ENCODE results near the gene IPP. TPM values are rescaled to one million over a fixed set of nuclear protein-coding genes. Genes with fewer than 3 reads are reported as not detected.

Gene IPP
- total and polyA plus RNA-seq, 2 of the 8 experiments (the other 6 are each of a cell fraction or from before 2014, with no cell fraction given): 1.4 to 5.6 TPM

DNA sequence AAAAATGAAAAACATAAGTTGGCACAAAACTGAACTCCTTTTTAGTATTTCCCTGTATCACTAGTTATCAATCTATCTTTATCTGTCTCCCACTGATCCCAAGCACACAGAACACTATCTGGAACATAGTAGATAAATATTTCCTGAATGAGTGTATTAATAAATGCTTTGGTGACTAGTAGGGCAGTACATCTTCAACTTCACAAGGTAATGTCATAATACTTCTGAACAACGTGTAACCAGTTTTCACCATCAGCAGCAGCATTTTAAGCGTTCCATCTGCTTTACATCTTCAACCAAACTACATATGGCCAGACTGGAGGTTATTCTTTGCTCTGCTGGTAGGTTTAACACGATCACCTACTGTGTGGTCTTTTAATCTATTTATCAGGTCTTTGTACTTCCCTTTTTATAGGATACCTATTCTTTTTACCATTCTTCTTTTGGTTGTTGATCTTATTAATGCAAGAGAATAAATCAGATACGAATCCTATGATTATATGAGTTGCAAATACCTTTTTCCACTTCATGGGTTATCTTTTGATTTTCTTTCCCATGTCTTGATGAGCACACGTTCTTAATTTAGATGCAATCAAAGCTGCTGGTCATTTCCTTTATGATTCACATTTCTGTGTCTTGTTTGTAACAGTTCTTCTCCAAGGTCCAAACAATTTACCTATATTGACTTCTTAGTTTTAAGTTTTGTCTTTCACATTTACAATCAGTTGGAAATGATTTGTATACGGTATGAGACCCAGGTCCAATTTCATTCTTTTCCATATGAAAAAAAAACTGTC is 80.4 kb downstream of the IPP start:
- Histone ChIP-seq H3K79me1 (ENCODE audit: low read depth, low read length) (peaks cover 12% of the 10 kb centered on the region; the same call in 1 of the 2 replicates), H4K91ac (replicated peaks; ENCODE audit: insufficient read length, low read length) (no peak overlapping the region), H3K27ac (ENCODE audit: low read depth, low read length) (no peak overlapping the region), H4K5ac (ENCODE audit: insufficient read length, low read depth, low read length) (no peak overlapping the region), H3K36me3 (ENCODE audit: control insufficient read depth in 2 of 4, insufficient read depth in 4 of 4, low read length in 3 of 4) (no peaks in the 10 kb centered on the region; a peak in 2 of 8 replicates), H3K9ac (replicated peaks in 1 of 4; ENCODE audit: extremely low read depth in 1 of 4, low read depth in 3 of 4, low read length in 3 of 4) (no peak overlapping the region), H3K4me3 (ENCODE audit: extremely low read depth in 1 of 4, insufficient read depth in 2 of 4, low read depth in 3 of 4, low read length in 4 of 4) (no peak overlapping the region), H3K23me2 (ENCODE audit: low read depth, low read length) (no peaks in the 10 kb centered on the region), H3K79me2 (ENCODE audit: control insufficient read depth in 1 of 2, insufficient read depth in 2 of 2, low read length in 2 of 2) (peaks cover 55 to 98% of the 10 kb centered on the region in 2 experiments), H3K4me2 (ENCODE audit: insufficient read depth in 1 of 2, low read depth in 2 of 2, low read length in 2 of 2) (no peak overlapping the region), H3K4me1 (replicated peaks in 1 of 4; ENCODE audit: control insufficient read depth in 3 of 4, insufficient read depth in 4 of 4, low read length in 3 of 4) (no peaks in the 10 kb centered on the region), H2AFZ (ENCODE audit: low read length) (no peak overlapping the region), H4K20me1 (replicated peaks in 1 of 2; ENCODE audit: control insufficient read depth in 1 of 2, insufficient read depth in 2 of 2, low read length in 2 of 2) (peaks cover 24 to 27% of the 10 kb centered on the region in 2 experiments), H3K4ac (replicated peaks; ENCODE audit: insufficient read length, low read depth, low read length) (no peak overlapping the region), H3K23ac (ENCODE audit: insufficient read length) (no peak overlapping the region), H3K14ac (ENCODE audit: insufficient read length) (no peak overlapping the region), H2AK5ac (ENCODE audit: low read depth, low read length) (no peak overlapping the region), H2BK12ac (ENCODE audit: low read depth, low read length) (no peak overlapping the region), H2BK5ac (ENCODE audit: low read depth, low read length) (no peak overlapping the region), H3K9me3 (ENCODE audit: insufficient read depth in 2 of 2, low read depth in 1 of 2, low read length in 1 of 2) (no peaks in the 10 kb centered on the region), H3K27me3 (replicated peaks in 1 of 4; ENCODE audit: control insufficient read depth in 3 of 4, extremely low read depth in 1 of 4, insufficient read depth in 3 of 4, low read length in 3 of 4) (no peaks in the 10 kb centered on the region), H4K8ac (ENCODE audit: extremely low read depth, insufficient read depth, low read length) (no peak overlapping the region), H3K18ac (ENCODE audit: extremely low read depth, low read length) (no peak overlapping the region), H3K56ac (replicated peaks; ENCODE audit: insufficient read length, low read depth, low read length) (no peak overlapping the region), H2BK120ac (replicated peaks; ENCODE audit: low read depth, low read length) (no peak overlapping the region), H2BK15ac (ENCODE audit: low read length) (no peak overlapping the region), H2BK20ac (ENCODE audit: low read length) (no peak overlapping the region)
- 90% methylated on average over 6 of the region's 6 CpGs; no CpG with 5 or more reads in 1 of the 2 experiments for WGBS, 2 experiments (ENCODE audit: extremely low coverage in 1 of 2, insufficient coverage in 1 of 2, insufficient read length in 1 of 2, insufficient replicate concordance in 2 of 2, low coverage in 1 of 2, low lambda C conversion rate in 2 of 2, missing lambda C conversion rate in 1 of 2)
- FAIRE-seq: no peak
- DNase-seq (ENCODE audit: low read depth in 1 of 2, low spot score in 2 of 2): no peak
- ChIA-PET CTCF (ENCODE audit: partially characterized antibody) (no interaction called here), POLR2A (ENCODE audit: partially characterized antibody) (interaction anchor here (0.7 to 1.6 kb wide), 5 partner anchors 9 to 134 kb away, joined by 3 to 6 read pairs (median 3); partner anchors contain the start of gene GPBP1L1)
- TF ChIP-seq RAD21 (IDR thresholded peaks at IDR 0.05 in 1 of 2, conservative IDR thresholded peaks at IDR 0.05 in 1 of 2; ENCODE audit: low read depth in 2 of 2, low read length in 2 of 2): no peak
- no peak for TF ChIP-seq ASH2L (IDR thresholded peaks at IDR 0.05; ENCODE audit: low read length)
- no peak for TF ChIP-seq YY1 (IDR thresholded peaks at IDR 0.05; ENCODE audit: low read depth, low read length)
- no peak for TF ChIP-seq SIX5 (IDR thresholded peaks at IDR 0.05; ENCODE audit: low read depth, low read length)
- no peak for TF ChIP-seq SRF (IDR thresholded peaks at IDR 0.05; ENCODE audit: low read depth, low read length)
- TF ChIP-seq RFX5 (IDR thresholded peaks at IDR 0.05; ENCODE audit: borderline replicate concordance, low read depth, low read length): no peak
- no peak for TF ChIP-seq MAFK (IDR thresholded peaks at IDR 0.05; ENCODE audit: low read depth, low read length)
- TF ChIP-seq RNF2 (IDR thresholded peaks at IDR 0.05; ENCODE audit: borderline replicate concordance, low read depth, low read length, missing control alignments, poor library complexity, severe bottlenecking): no peak
- TF ChIP-seq ZNF274 (IDR thresholded peaks at IDR 0.05; ENCODE audit: borderline replicate concordance, extremely low read depth, low read length): no peak
- TF ChIP-seq SP2 (IDR thresholded peaks at IDR 0.05; ENCODE audit: low read length): no peak
- no peak for TF ChIP-seq POLR2AphosphoS5 (IDR thresholded peaks at IDR 0.05; ENCODE audit: low read depth, low read length)
- no peak for TF ChIP-seq SP4 (IDR thresholded peaks at IDR 0.05; ENCODE audit: low read length)
- TF ChIP-seq HDAC2 (IDR thresholded peaks at IDR 0.05; ENCODE audit: borderline replicate concordance in 1 of 2, low read depth in 2 of 2, low read length in 2 of 2): no peak
